PC-9 (cell line): ENCODE measurements around the gene OR6B1. TPM values are rescaled to one million over a fixed set of nuclear protein-coding genes. Genes with fewer than 3 reads are reported as not detected.
A peak's percentile ranks its signal among the peaks of the same experiment; 100 is the strongest.

Experiments
- BruUV-seq: library from RNA; stranded (reverse); fragments of 400-500 nt; replicated peaks from 2 replicates; lab custom pipeline; 2021; lab: Mats Ljungman, UMichigan
- CTCF ChIA-PET: fragments of 300-600 bp; sonication (Branson Sonifier 250); formaldehyde crosslinking; loops from one replicate; lab custom pipeline; 2022; ENCODE audit warnings: antibody characterized with exemption; lab: Charles Lee
- POLR2A ChIA-PET: fragments of 300-600 bp; sonication (Branson Sonifier 250); formaldehyde crosslinking; loops from one replicate; lab custom pipeline; 2022; ENCODE audit warnings: antibody characterized with exemption; ENCODE audit not compliant: unreplicated experiment; lab: Charles Lee
- DNase-seq, 2 experiments: peaks; one replicate each; pipeline versions ENCODE4 v3.0.0 to v3.0.0-alpha.2; 2015 to 2022; ENCODE audit warnings: mixed read lengths in 1 of 2
- H2AFZ ChIP-seq: fragments of 200-600 bp; sonication (generic); 2 replicates; pipeline ENCODE4 v1.8.1; 2017; ENCODE audit warnings: antibody characterized with exemption
- H3F3A ChIP-seq: fragments of 200-600 bp; sonication (generic); 2 replicates; pipeline ENCODE4 v1.8.1; 2017; ENCODE audit warnings: antibody characterized with exemption, mild to moderate bottlenecking, low read depth; ENCODE audit not compliant: insufficient read depth
- H3K27ac ChIP-seq: fragments of 200-600 bp; sonication (generic); 2 replicates; pipeline ENCODE4 v1.6.1; 2016; ENCODE audit warnings: mixed run types
- H3K27me3 ChIP-seq: fragments of 200-600 bp; sonication (generic); 2 replicates; pipeline ENCODE4 v1.6.1; 2016; ENCODE audit warnings: low read depth, mixed run types; ENCODE audit not compliant: insufficient read depth
- H3K36me3 ChIP-seq: fragments of 200-600 bp; sonication (generic); 2 replicates; pipeline ENCODE4 v1.6.1; 2016; ENCODE audit warnings: low read depth, mixed run types
- H3K4me1 ChIP-seq: fragments of 200-600 bp; sonication (generic); replicated peaks from 2 replicates; pipeline ENCODE4 v1.6.1; 2016; ENCODE audit warnings: mixed run types; ENCODE audit not compliant: insufficient read depth
- H3K4me2 ChIP-seq: fragments of 200-600 bp; sonication (generic); 2 replicates; pipeline ENCODE4 v1.6.1; 2017; ENCODE audit warnings: mixed run types
- H3K4me3 ChIP-seq: fragments of 200-600 bp; sonication (generic); 2 replicates; pipeline ENCODE4 v1.6.1; 2016; ENCODE audit warnings: mixed run types
- H3K79me2 ChIP-seq: fragments of 200-600 bp; sonication (generic); 2 replicates; pipeline ENCODE4 v1.6.1; 2017; ENCODE audit warnings: low read depth, mixed run types
- H3K9me2 ChIP-seq: fragments of 200-600 bp; sonication (generic); 2 replicates; pipeline ENCODE4 v1.8.1; 2017; ENCODE audit warnings: mild to moderate bottlenecking; ENCODE audit not compliant: insufficient read depth
- H3K9me3 ChIP-seq: fragments of 200-600 bp; sonication (generic); 2 replicates; pipeline ENCODE4 v1.8.1; 2016; ENCODE audit warnings: low read depth; ENCODE audit not compliant: insufficient read depth
- H4K20me1 ChIP-seq: fragments of 200-600 bp; sonication (generic); 2 replicates; pipeline ENCODE4 v1.8.1; 2017; ENCODE audit not compliant: insufficient read depth
- CTCF ChIP-seq: fragments of 200-600 bp; sonication (generic); conservative IDR thresholded peaks from 2 replicates; pipeline ENCODE4 v1.6.1; 2017; ENCODE audit warnings: mixed run types, antibody characterized with exemption, mild to moderate bottlenecking, moderate library complexity
- EZH2 ChIP-seq: fragments of 200-600 bp; sonication (generic); IDR thresholded peaks from 2 replicates; pipeline ENCODE4 v1.8.0; 2017; ENCODE audit warnings: antibody characterized with exemption, low read depth
- intact Hi-C: fragments of 100-400 bp; cut with micrococcal nuclease; formaldehyde crosslinking; loops from one replicate; pipeline ENCODE4 v1.10.0; 2022; ENCODE audit not compliant: unreplicated experiment
- total RNA-seq: library from RNA; stranded (reverse); gene quantifications from 2 replicates; pipeline ENCODE4 v1.2.3, GENCODE V29; 2021

OR6B1 gene
- total RNA-seq, 1 experiment from 2014 or later: not detected

- Histone ChIP-seq H3K9me2 (no peaks in the 10 kb centered on the region), H3K9me3 (no peaks in the 10 kb centered on the region), H3K4me2 (no peak overlapping the region), H2AFZ (no peak overlapping the region), H3F3A (no peaks in the 10 kb centered on the region), H3K79me2 (no peaks in the 10 kb centered on the region), H3K4me3 (no peak overlapping the region), H3K27ac (no peak overlapping the region), H3K36me3 (no peaks in the 10 kb centered on the region), H3K4me1 (no peaks in the 10 kb centered on the region), H3K27me3 (no peaks in the 10 kb centered on the region), H4K20me1 (no peaks in the 10 kb centered on the region)
- intact Hi-C loops: no loop called here
- CTCF ChIA-PET: no interaction called here
- no TSS peak for BruUV-seq
- POLR2A ChIA-PET: no interaction called here
- DNase-seq: no peak
- TF ChIP-seq EZH2: no peak
- TF ChIP-seq CTCF: no peak
These were observed 26.2 kb downstream of the OR6B1 start for GRCh38 chr7:144026203-144026883.

- Histone ChIP-seq H3K4me2 (no peak overlapping the region), H3K27ac (no peak overlapping the region), H3K9me2 (no peaks in the 10 kb centered on the region), H3K79me2 (no peaks in the 10 kb centered on the region), H3F3A (no peaks in the 10 kb centered on the region), H3K4me3 (no peak overlapping the region), H2AFZ (no peak overlapping the region), H3K36me3 (no peaks in the 10 kb centered on the region), H3K27me3 (no peaks in the 10 kb centered on the region), H4K20me1 (no peaks in the 10 kb centered on the region), H3K4me1 (no peaks in the 10 kb centered on the region), H3K9me3 (no peaks in the 10 kb centered on the region)
- POLR2A ChIA-PET: no interaction called here
- TF ChIP-seq EZH2 (no peak), CTCF (peak; percentile 68)
- intact Hi-C loops: no loop called here
- no TSS peak for BruUV-seq
- CTCF ChIA-PET: interaction anchor here (0.7 kb wide), 1 partner anchor 142 kb away, joined by 3 read pairs; no protein-coding TSS in a partner anchor
- DNase-seq: no peak
These were observed 26.9 kb downstream of the OR6B1 start for GRCh38 chr7:144027070-144027469.

GRCh38 chr7:144027974-144028373, 27.9 kb downstream of the OR6B1 start:
- no TSS peak for BruUV-seq
- Histone ChIP-seq H3K9me2 (no peaks in the 10 kb centered on the region), H3K36me3 (no peaks in the 10 kb centered on the region), H3K27ac (no peak overlapping the region), H3K9me3 (no peaks in the 10 kb centered on the region), H3K79me2 (no peaks in the 10 kb centered on the region), H4K20me1 (no peaks in the 10 kb centered on the region), H3K4me1 (no peaks in the 10 kb centered on the region), H3K27me3 (no peaks in the 10 kb centered on the region), H3F3A (no peaks in the 10 kb centered on the region), H2AFZ (no peak overlapping the region), H3K4me3 (no peak overlapping the region), H3K4me2 (no peak overlapping the region)
- POLR2A ChIA-PET: no interaction called here
- DNase-seq: no peak
- intact Hi-C loops: no loop called here
- no peak for TF ChIP-seq CTCF
- TF ChIP-seq EZH2: no peak
- CTCF ChIA-PET: interaction anchor here (0.7 to 0.9 kb wide), 2 partner anchors 143 to 596 kb away, joined by 3 read pairs; no protein-coding TSS in a partner anchor
